Uterus (tissue), 4 donors: ENCODE results near the gene PHLPP1. TPM values are rescaled to one million over a fixed set of nuclear protein-coding genes. Genes with fewer than 3 reads are reported as not detected.

ENCODE experiments used
- DNase-seq, 2 donors: peaks; one replicate each; pipeline ENCODE4 v3.0.0-alpha.2; 2019 to 2020
- H3K27ac ChIP-seq, 2 donors: fragments of 200-600 bp; sonication (generic); 1 replicate in 1 of 2; 2 replicates in 1 of 2; pipeline ENCODE4 v1.5.1; 2016 to 2018
- H3K27me3 ChIP-seq, 2 donors: fragments of 200-600 bp; sonication (generic); one replicate each; pipeline ENCODE4 v1.5.1; 2018 to 2019; ENCODE audit warnings: control low read depth in 1 of 2
- H3K36me3 ChIP-seq, 2 donors: fragments of 200-600 bp; sonication (generic); one replicate each; pipeline ENCODE4 v1.5.1; 2019; ENCODE audit warnings: control low read depth in 1 of 2
- H3K4me1 ChIP-seq, 2 donors: fragments of 200-600 bp; sonication (generic); one replicate each; pipeline ENCODE4 v1.5.1; 2018 to 2019; ENCODE audit warnings: control low read depth in 1 of 2
- H3K4me3 ChIP-seq, 2 donors: fragments of 200-600 bp; sonication (generic); 1 replicate in 1 of 2; 2 replicates in 1 of 2; pipeline ENCODE4 v1.5.1; 2018 to 2019; ENCODE audit warnings: mild to moderate bottlenecking in 1 of 2
- H3K9me3 ChIP-seq, 2 donors: fragments of 200-600 bp; sonication (generic); one replicate each; pipeline ENCODE4 v1.5.1; 2019; ENCODE audit warnings: control low read depth in 1 of 2
- CTCF ChIP-seq, 4 experiments: fragments of 200-600 bp in 2 of 4; fragments of 450-650 bp in 2 of 4; sonication (generic) in 2 of 4; IDR thresholded peaks; one replicate each; pipeline ENCODE4 v1.5.1; 2016 to 2019; ENCODE audit warnings: antibody characterized with exemption in 4 of 4, mild to moderate bottlenecking in 2 of 4, moderate library complexity in 1 of 4
- POLR2A ChIP-seq, 2 donors: fragments of 450-650 bp; IDR thresholded peaks; one replicate each; pipeline ENCODE4 v1.6.1; 2016; ENCODE audit warnings: antibody characterized with exemption in 2 of 2, mild to moderate bottlenecking in 1 of 2, moderate library complexity in 1 of 2
- intact Hi-C: fragments of 100-400 bp; cut with DNase I; formaldehyde crosslinking; loops from one replicate; pipeline ENCODE4 v1.15.1; 2023; ENCODE audit warnings: low total_unique reads
- total RNA-seq, 4 donors: library from RNA; depleted of rRNA in 3 of 4; stranded (reverse); fragments of >200 nt in 3 of 4; gene quantifications; one replicate each; pipeline versions ENCODE4 v1.1.0 to v1.2.4, GENCODE V29; 2014 to 2023
- donor health status: DM: yes; HTN: yes; CAD: no.

PHLPP1 gene
- total RNA-seq, 4 donors from 2014 or later = 10.6 to 32.4 (median 14.1) TPM

- intact Hi-C loops = no loop called here
- TF ChIP-seq POLR2A (IDR thresholded peaks at IDR 0.05) (no peak), CTCF (IDR thresholded peaks at IDR 0.05) (no peak)
- Histone ChIP-seq H3K9me3 (no peaks in the 10 kb centered on the region), H3K27ac (no peak overlapping the region), H3K27me3 (no peaks in the 10 kb centered on the region), H3K36me3 (no peaks in the 10 kb centered on the region), H3K4me3 (no peak overlapping the region), H3K4me1 (no peaks in the 10 kb centered on the region)
- DNase-seq = no peak
Measured at GRCh38 chr18:62862466-62862865, 147.1 kb downstream of the PHLPP1 start.

- intact Hi-C loops = no loop called here
- Histone ChIP-seq H3K9me3 (no peaks in the 10 kb centered on the region), H3K27ac (no peak overlapping the region), H3K4me3 (no peak overlapping the region), H3K36me3 (no peaks in the 10 kb centered on the region), H3K27me3 (no peaks in the 10 kb centered on the region), H3K4me1 (no peaks in the 10 kb centered on the region)
- TF ChIP-seq CTCF (IDR thresholded peaks at IDR 0.05) (no peak), POLR2A (IDR thresholded peaks at IDR 0.05) (no peak)
- no peak for DNase-seq
Measured at GRCh38 chr18:62863579-62864001, 148.2 kb downstream of the PHLPP1 start.

- Histone ChIP-seq H3K4me1 (no peaks in the 10 kb centered on the region), H3K27ac (no peak overlapping the region), H3K9me3 (no peaks in the 10 kb centered on the region), H3K27me3 (no peaks in the 10 kb centered on the region), H3K36me3 (no peaks in the 10 kb centered on the region), H3K4me3 (no peak overlapping the region)
- TF ChIP-seq POLR2A (IDR thresholded peaks at IDR 0.05) = no peak
- TF ChIP-seq CTCF (IDR thresholded peaks at IDR 0.05) = no peak
- no peak for DNase-seq
- intact Hi-C loops = no loop called here
Measured at GRCh38 chr18:62865498-62865897, 150.2 kb downstream of the PHLPP1 start.

- intact Hi-C loops = no loop called here
- DNase-seq = no peak
- H3K4me3 ChIP-seq = no peak overlapping the region
Measured at GRCh38 chr18:62867534-62867933, 152.2 kb downstream of the PHLPP1 start.

GRCh38 chr18:62868645-62869044, 153.3 kb downstream of the PHLPP1 start:
- Histone ChIP-seq H3K36me3 (no peaks in the 10 kb centered on the region), H3K27ac (no peak overlapping the region), H3K27me3 (no peaks in the 10 kb centered on the region), H3K4me3 (no peak overlapping the region), H3K4me1 (no peaks in the 10 kb centered on the region), H3K9me3 (no peaks in the 10 kb centered on the region)
- intact Hi-C loops = no loop called here
- DNase-seq = no peak
- TF ChIP-seq CTCF (IDR thresholded peaks at IDR 0.05) (no peak), POLR2A (IDR thresholded peaks at IDR 0.05) (no peak)

More at GRCh38 chr18:62867534-62867933, 152.2 kb downstream of the PHLPP1 start:
- TF ChIP-seq POLR2A (IDR thresholded peaks at IDR 0.05) (no peak), CTCF (IDR thresholded peaks at IDR 0.05) (no peak)
- H3K9me3 ChIP-seq = no peaks in the 10 kb centered on the region
- H3K36me3 ChIP-seq = no peaks in the 10 kb centered on the region
- H3K27ac ChIP-seq = no peak overlapping the region
- no peaks in the 10 kb centered on the region for H3K4me1 ChIP-seq
- no peaks in the 10 kb centered on the region for H3K27me3 ChIP-seq
